ACC112 (cell line): ENCODE results near the gene GRIN3A.
"Not testable (repeated sequence)": the region's sequence is repeated elsewhere in the genome, so short reads cannot be mapped to it uniquely, and the experiment has no call there.

Experiments
- H2AFZ ChIP-seq: fragments of 200-600 bp; sonication (generic); one replicate; pipeline ENCODE4 v1.6.0; 2017; ENCODE audit warnings: antibody characterized with exemption, low read length; ENCODE audit not compliant: unreplicated experiment
- H3K27ac ChIP-seq: fragments of 200-600 bp; sonication (generic); 2 replicates; pipeline ENCODE4 v1.5.1; 2014; ENCODE audit warnings: low read depth, mild to moderate bottlenecking, antibody characterized with exemption, low read length, moderate library complexity
- H3K27me3 ChIP-seq: fragments of 200-600 bp; sonication (generic); 2 replicates; pipeline ENCODE4 v1.6.1; 2014; ENCODE audit warnings: mild to moderate bottlenecking, antibody characterized with exemption, low read length, moderate library complexity, mixed read lengths; ENCODE audit not compliant: insufficient read depth
- H3K36me3 ChIP-seq: fragments of 200-600 bp; sonication (generic); 2 replicates; pipeline ENCODE4 v1.6.1; 2016; ENCODE audit warnings: mild to moderate bottlenecking, antibody characterized with exemption, low read length, moderate library complexity, mixed read lengths; ENCODE audit not compliant: insufficient read depth
- H3K4me1 ChIP-seq: fragments of 200-600 bp; sonication (generic); one replicate; pipeline ENCODE4 v1.6.1; 2016; ENCODE audit warnings: low read length, mixed read lengths; ENCODE audit not compliant: insufficient read depth, unreplicated experiment, control insufficient read depth
- H3K4me3 ChIP-seq: fragments of 200-600 bp; sonication (generic); 2 replicates; pipeline ENCODE4 v1.5.1; 2014; ENCODE audit warnings: mild to moderate bottlenecking, low read depth, low read length
- H3K79me2 ChIP-seq: fragments of 200-600 bp; sonication (generic); one replicate; pipeline ENCODE4 v1.6.0; 2016; ENCODE audit warnings: low read length; ENCODE audit not compliant: control insufficient read depth, unreplicated experiment, insufficient read depth

The GRIN3A gene

DNA sequence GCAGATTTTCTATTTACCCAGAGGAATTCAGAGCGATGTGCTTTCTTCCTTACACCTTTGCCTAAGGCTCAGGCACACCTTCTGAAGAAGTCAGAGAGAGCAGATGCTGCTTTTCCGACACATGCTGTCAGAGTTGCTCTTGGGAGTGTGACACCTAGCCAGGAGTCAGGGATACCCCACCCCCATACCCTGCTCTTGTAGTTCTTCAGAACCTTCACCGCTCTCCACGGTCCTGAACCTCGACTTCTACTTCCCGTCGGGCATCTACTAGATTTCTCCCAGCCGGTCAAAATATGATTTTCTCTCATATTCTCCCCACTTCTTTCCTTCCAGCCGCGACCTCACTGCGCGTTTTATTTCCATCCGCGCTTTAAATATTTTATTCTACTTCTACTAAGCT, 1.7 kb downstream of the GRIN3A start:
- no peaks in the 10 kb centered on the region for H3K79me2 ChIP-seq
- peaks cover 61% of the 10 kb centered on the region for H3K27me3 ChIP-seq
- no peak overlapping the region for H2AFZ ChIP-seq
- no peak overlapping the region for H3K27ac ChIP-seq
- H3K36me3 ChIP-seq: no peaks in the 10 kb centered on the region
- no peak overlapping the region for H3K4me3 ChIP-seq
- no peaks in the 10 kb centered on the region for H3K4me1 ChIP-seq

DNA sequence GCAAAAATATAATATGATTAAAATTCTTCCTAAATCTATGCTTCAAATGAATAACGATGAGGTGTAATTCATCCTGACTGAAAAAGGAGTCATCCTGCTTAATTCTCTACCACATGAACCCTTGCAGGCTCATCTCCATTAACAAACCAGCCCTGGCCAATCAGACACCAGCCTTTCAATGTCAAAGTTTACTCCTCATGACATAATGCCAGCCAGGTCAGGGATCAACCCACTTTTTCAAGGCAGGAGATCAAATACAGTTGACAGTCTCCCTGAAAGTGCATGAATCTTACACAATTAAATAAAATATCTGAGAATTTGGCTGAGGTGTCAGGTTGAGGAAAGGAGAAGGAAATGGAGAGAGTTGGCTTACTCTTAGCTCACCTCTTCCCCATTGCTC, 7.0 kb downstream of the GRIN3A start:
- H3K4me3 ChIP-seq: no peak overlapping the region
- H3K4me1 ChIP-seq: no peaks in the 10 kb centered on the region
- H3K27ac ChIP-seq: no peak overlapping the region
- H3K36me3 ChIP-seq: no peaks in the 10 kb centered on the region
- H3K27me3 ChIP-seq: peaks cover 19% of the 10 kb centered on the region
- no peaks in the 10 kb centered on the region for H3K79me2 ChIP-seq
- H2AFZ ChIP-seq: no peak overlapping the region

DNA sequence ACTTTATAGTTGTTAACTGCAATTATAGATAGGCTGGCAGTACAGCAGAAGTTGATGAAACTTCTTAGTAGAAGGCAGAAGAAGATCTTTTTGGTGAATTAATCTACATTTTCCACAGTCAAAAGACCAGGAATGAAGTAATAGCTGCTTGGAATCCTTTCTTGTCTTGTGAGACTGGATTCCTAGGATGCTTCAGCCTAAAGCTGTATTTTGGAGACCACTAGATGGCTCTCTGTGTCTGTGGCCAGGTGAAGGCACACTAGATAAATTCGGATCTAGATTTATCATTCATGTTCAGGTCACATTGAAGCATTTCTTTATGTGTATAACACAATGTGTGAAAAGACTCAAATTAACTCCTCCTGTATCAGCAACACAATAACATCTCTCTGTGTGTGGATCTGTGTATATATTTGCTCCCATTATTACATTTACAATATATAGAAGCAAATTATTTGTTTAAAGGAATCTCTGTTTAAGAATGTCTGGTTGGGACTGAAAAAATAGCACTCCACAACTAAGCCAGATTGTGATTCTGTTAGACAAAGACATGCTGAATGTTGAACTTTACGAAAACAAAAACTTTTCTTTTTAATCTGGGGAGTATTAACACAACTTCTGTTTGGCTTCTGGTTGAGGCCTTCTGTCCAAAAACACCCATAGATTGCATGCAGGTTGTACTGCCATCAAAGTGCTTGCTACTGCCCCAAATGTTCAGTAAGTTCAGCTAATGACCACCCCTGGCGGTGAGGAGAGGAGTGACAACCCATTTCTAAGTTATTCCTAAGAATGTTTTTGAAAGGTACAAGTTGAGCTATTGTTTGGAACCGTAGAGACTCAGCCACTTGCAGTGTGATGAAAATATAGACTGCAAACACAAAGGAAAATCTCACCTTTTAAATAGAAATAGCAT, 10.6 kb downstream of the GRIN3A start:
- Histone ChIP-seq H3K4me1 (no peaks in the 10 kb centered on the region), H2AFZ (no peak overlapping the region), H3K79me2 (no peaks in the 10 kb centered on the region), H3K27ac (no peak overlapping the region), H3K36me3 (no peaks in the 10 kb centered on the region), H3K27me3 (no peaks in the 10 kb centered on the region), H3K4me3 (no peak overlapping the region)

DNA sequence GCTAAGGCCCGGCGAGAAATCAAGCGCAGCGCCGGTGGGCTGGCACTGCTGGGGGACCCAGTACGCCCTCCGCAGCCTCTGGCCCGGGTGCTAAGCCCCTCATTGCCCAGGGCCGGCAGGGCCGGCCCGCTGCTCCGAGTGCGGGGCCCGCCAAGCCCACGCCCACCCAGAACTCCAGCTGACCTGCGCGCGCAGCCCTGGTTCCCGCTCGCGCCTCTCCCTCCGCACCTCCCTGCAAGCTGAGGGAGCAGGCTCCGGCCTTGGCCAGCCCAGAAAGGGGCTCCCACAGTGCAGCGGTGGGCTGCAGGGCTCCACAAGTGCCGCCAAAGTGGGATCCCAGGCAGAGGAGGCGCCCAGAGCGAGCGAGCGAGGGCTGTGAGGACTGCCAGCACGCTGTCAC, 14.2 kb downstream of the GRIN3A start:
- not testable (repeated sequence) for H3K4me3 ChIP-seq, H2AFZ ChIP-seq

DNA sequence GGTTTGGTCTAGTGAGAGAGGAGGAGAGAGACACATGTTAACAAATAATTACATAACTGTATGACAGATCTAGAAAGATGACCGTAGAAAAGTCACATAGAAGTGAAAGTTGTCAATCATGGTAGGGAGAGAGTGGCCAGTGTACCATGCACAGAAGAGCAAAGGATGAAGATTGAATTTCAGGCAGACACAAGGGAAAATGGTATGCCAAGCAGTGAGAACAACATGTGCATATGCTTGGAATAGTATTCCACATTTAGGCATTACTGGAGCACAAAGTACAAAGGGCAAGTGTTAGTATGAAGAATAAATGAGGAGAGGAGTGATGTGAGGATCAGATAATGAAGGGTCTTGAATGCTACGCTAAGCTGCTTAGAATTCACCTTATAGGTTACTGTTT, 20.3 kb downstream of the GRIN3A start:
- H3K36me3 ChIP-seq: no peaks in the 10 kb centered on the region
- H3K27me3 ChIP-seq: no peaks in the 10 kb centered on the region; the same call in 1 of the 2 replicates
- H3K79me2 ChIP-seq: no peaks in the 10 kb centered on the region
- H2AFZ ChIP-seq: no peak overlapping the region
- no peak overlapping the region for H3K27ac ChIP-seq
- no peaks in the 10 kb centered on the region for H3K4me1 ChIP-seq
- H3K4me3 ChIP-seq: no peak overlapping the region

More for the DNA sequence above, 14.2 kb downstream of the GRIN3A start:
- H3K79me2 ChIP-seq, H3K27ac ChIP-seq, H3K36me3 ChIP-seq, H3K27me3 ChIP-seq, H3K4me1 ChIP-seq: not testable (repeated sequence)

DNA sequence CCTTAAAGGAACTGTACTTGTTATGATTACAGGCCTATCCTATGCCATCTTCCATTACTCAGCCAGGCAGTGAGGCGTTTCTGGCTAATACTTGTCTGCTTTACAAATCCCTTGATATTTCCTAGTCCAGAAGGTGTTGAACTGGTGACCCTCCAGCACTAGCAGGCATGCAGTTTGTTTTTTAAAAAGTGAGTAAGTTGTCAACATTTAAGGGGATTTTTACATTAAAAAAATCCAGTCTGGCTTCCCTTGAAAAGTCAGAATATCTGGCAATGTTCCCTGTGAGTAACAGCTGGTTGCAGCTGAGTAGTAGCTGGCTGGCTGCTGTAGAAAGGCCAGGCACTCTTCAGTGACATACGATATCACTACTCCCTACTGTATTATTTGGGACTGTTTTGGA, 21.8 kb downstream of the GRIN3A start:
- no peak overlapping the region for H2AFZ ChIP-seq
- H3K4me1 ChIP-seq: no peaks in the 10 kb centered on the region
- no peak overlapping the region for H3K27ac ChIP-seq
- H3K36me3 ChIP-seq: no peaks in the 10 kb centered on the region
- H3K4me3 ChIP-seq: no peak overlapping the region
- no peaks in the 10 kb centered on the region; the same call in 1 of the 2 replicates for H3K27me3 ChIP-seq
- H3K79me2 ChIP-seq: no peaks in the 10 kb centered on the region

DNA sequence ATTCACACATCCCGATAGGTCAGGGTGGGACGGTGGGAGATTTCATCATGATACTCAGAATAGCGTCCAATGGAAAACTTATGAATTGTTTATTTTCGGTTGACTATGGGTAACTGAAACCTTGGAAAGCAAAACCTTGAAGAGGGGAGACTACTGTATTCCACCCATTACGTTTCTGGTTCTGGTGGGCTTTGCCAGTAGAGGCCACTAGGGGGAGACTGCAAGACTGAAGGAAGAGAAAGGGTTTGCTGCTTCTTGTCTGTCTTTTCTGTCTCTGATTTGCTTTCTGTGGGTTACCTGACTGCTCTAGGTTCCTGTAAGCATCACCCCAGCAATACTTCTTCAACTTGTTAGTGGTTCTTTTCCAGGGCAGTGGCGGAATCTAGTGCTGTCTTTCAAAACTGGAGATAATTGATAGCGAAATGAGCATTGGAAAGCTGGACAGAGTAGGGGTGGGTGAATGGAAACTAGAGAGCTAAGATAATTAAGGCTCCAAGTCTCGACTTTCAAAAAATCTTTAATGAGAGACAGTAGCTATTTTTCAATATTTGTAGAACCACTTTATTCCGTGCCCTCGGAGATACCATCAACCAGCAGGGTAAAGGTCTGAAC, 27.0 kb downstream of the GRIN3A start:
- no peaks in the 10 kb centered on the region for H3K79me2 ChIP-seq
- no peak overlapping the region for H2AFZ ChIP-seq
- no peak overlapping the region for H3K4me3 ChIP-seq
- H3K4me1 ChIP-seq: no peaks in the 10 kb centered on the region
- H3K27ac ChIP-seq: no peak overlapping the region
- no peaks in the 10 kb centered on the region for H3K36me3 ChIP-seq
- no peaks in the 10 kb centered on the region; the same call in 1 of the 2 replicates for H3K27me3 ChIP-seq

DNA sequence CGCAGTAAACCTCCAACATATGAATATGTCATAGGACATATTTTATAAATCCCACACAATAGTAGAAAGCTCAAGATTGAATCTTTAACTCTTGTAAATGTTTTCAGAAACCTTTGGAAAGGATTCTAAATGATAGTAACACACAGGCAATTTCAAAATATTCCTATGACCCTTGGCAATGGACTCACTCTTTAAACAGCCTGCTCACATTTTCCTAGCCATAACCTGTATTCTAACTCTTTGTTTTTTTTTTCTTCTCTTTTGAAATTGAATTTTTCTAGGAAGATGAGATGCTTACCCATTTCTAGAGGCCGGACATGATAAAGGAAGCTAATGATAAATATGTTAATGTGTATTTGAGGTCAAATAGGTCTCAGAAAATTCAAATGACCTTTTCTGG, 29.6 kb downstream of the GRIN3A start:
- Histone ChIP-seq H3K27ac (no peak overlapping the region), H3K36me3 (no peaks in the 10 kb centered on the region), H3K79me2 (no peaks in the 10 kb centered on the region), H2AFZ (no peak overlapping the region), H3K27me3 (no peaks in the 10 kb centered on the region; the same call in 1 of the 2 replicates), H3K4me3 (no peak overlapping the region), H3K4me1 (no peaks in the 10 kb centered on the region)

DNA sequence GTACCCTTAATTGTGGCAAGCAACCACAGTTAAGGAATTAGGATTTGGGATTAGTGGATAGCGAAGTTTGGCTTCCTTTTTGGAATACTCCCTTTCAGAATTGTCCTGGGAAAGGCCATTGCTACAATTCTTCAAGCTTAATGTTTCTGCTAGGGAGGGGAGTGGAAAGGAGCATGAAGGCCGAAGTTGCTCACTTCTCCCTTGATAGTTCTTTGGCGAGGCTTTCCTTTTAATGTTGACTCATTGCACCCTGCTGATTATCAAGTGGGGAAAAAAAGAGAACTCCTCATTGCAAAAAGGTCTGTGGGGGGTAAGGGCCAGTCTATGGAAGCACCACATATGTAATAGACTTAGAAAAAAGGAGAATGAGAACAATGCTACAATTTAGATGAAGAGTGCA, 30.7 kb downstream of the GRIN3A start:
- Histone ChIP-seq H3K27ac (no peak overlapping the region), H3K36me3 (no peaks in the 10 kb centered on the region), H3K79me2 (no peaks in the 10 kb centered on the region), H3K4me1 (no peaks in the 10 kb centered on the region), H2AFZ (no peak overlapping the region), H3K4me3 (no peak overlapping the region), H3K27me3 (no peaks in the 10 kb centered on the region)

DNA sequence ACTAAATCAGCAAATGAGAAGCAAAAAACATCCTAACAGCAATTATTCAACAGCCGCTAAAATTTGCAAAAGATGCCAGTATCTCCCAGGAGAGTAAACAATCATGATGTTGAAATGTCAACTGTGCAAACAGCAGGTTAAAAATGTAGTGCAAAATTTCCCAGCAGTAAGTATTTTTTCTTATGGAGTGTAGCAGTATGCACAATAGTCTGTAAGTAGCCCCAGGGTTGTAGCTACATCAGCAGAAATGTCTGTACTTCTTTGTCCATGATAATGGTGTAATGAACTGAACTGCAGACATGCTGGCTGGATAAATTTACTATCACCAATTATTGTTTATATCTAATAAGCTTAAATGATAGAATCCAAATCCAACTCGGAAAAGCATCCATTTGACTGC, 31.4 kb downstream of the GRIN3A start:
- Histone ChIP-seq H3K4me1 (no peaks in the 10 kb centered on the region), H3K27ac (no peak overlapping the region), H2AFZ (no peak overlapping the region), H3K4me3 (no peak overlapping the region), H3K36me3 (no peaks in the 10 kb centered on the region), H3K79me2 (no peaks in the 10 kb centered on the region), H3K27me3 (no peaks in the 10 kb centered on the region)

DNA sequence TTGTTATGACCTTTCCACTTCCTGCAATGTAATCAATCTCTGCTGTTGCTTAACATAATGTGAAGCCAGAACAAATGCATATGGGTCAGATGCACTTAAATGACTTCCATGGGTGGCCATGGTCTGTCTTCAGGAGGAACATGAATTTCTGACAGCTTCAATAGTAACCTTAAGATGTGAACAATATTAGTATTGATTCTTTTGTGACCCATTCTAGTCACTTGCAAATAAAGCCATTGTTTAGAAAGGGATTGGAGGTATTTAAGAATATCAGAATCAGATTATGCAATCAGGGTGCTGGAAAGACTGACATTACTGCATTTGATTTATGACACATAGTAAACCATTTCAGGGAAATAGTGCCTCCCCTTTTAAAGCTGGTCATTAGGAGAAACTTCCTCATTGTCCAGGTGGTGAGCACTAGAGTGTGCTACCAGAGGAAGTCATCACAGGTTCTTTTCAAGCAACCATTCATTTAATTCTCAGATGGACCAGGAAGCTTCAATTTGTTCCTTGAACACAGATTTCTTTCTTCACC, 32.1 kb downstream of the GRIN3A start:
- no peaks in the 10 kb centered on the region for H3K4me1 ChIP-seq
- H3K27ac ChIP-seq: no peak overlapping the region
- H3K27me3 ChIP-seq: no peaks in the 10 kb centered on the region
- H3K4me3 ChIP-seq: no peak overlapping the region
- no peaks in the 10 kb centered on the region for H3K79me2 ChIP-seq
- no peaks in the 10 kb centered on the region for H3K36me3 ChIP-seq
- H2AFZ ChIP-seq: no peak overlapping the region
